HEK293 (cell line): Measurements from ENCODE around the gene DENND2C.

Source experiments
- CTCF ChIA-PET: fragments of 350-600 bp; formaldehyde crosslinking; extraction: SDS; loops from one replicate; lab custom pipeline; 2021; ENCODE audit warnings: antibody characterized with exemption; lab: Yijun Ruan, JAX
- POLR2A ChIA-PET: fragments of 300-600 bp; formaldehyde crosslinking; extraction: SDS; loops from one replicate; lab custom pipeline; 2020; ENCODE audit warnings: antibody characterized with exemption, inconsistent platforms; lab: Yijun Ruan, JAX
- H3K27ac ChIP-seq: fragments of 200-500 bp; sonication (Bioruptor generic); 2 replicates; pipeline ENCODE4 v1.5.1; 2014; ENCODE audit warnings: low read depth, low read length, control low read depth, inconsistent platforms; ENCODE audit errors: extremely low read depth
- H3K36me3 ChIP-seq, 2 experiments: fragments of 200-500 bp in 1 of 2; sonication (Bioruptor generic) in 1 of 2; 1 replicate in 1 of 2; 2 replicates in 1 of 2; pipeline ENCODE4 v1.5.1; 2014 to 2017; ENCODE audit warnings: inconsistent platforms in 2 of 2, low read length in 2 of 2; ENCODE audit not compliant: control insufficient read depth in 2 of 2, insufficient read depth in 1 of 2
- H3K4me1 ChIP-seq: fragments of 200-500 bp; sonication (Bioruptor generic); 2 replicates; pipeline ENCODE4 v1.5.1; 2014; ENCODE audit warnings: mild to moderate bottlenecking, low read length, inconsistent platforms; ENCODE audit not compliant: control insufficient read depth, insufficient read depth
- H3K4me3 ChIP-seq: 2 replicates; pipeline ENCODE4 v1.5.1; 2011; ENCODE audit warnings: low read depth, mild to moderate bottlenecking, control low read depth, low read length, moderate library complexity
- H3K9me3 ChIP-seq: fragments of 200-500 bp; sonication (Bioruptor generic); 2 replicates; pipeline ENCODE4 v1.5.1; 2014; ENCODE audit warnings: low read depth, low read length, inconsistent platforms; ENCODE audit not compliant: control insufficient read depth, insufficient read depth
- ATF2 ChIP-seq: fragments of 450-650 bp; formaldehyde crosslinking; IDR thresholded peaks from 2 replicates; pipeline ENCODE4 v1.5.1; 2016; ENCODE audit warnings: missing biosample characterization, missing genetic modification characterization, low read depth
- ELK4 ChIP-seq: IDR thresholded peaks from 2 replicates; pipeline ENCODE4 v1.6.1; 2011; ENCODE audit warnings: mild to moderate bottlenecking, low read depth, low read length, borderline replicate concordance
- KLF8 ChIP-seq: fragments of 450-650 bp; formaldehyde crosslinking; IDR thresholded peaks from 2 replicates; pipeline ENCODE4 v1.5.1; 2016; ENCODE audit warnings: missing biosample characterization, missing genetic modification characterization
- MZF1 ChIP-seq: fragments of 450-650 bp; formaldehyde crosslinking; IDR thresholded peaks from 2 replicates; pipeline ENCODE4 v1.5.1; 2017; ENCODE audit warnings: missing biosample characterization, missing genetic modification characterization, borderline replicate concordance
- SETDB1 ChIP-seq: IDR thresholded peaks from one replicate; pipeline ENCODE4 v1.6.1; 2017; ENCODE audit warnings: mild to moderate bottlenecking, low read length, moderate library complexity, mixed read lengths; ENCODE audit not compliant: insufficient read length
- ZBTB11 ChIP-seq: fragments of 450-650 bp; formaldehyde crosslinking; conservative IDR thresholded peaks from 2 replicates; pipeline ENCODE4 v1.5.1; 2016; ENCODE audit warnings: low read depth, missing biosample characterization, missing genetic modification characterization
- ZBTB49 ChIP-seq: fragments of 450-650 bp; formaldehyde crosslinking; IDR thresholded peaks from 2 replicates; pipeline ENCODE4 v1.5.1; 2016; ENCODE audit warnings: missing biosample characterization, missing genetic modification characterization, low read depth
- ZNF157 ChIP-seq: fragments of 450-650 bp; formaldehyde crosslinking; IDR thresholded peaks from 2 replicates; pipeline ENCODE4 v1.5.1; 2016; ENCODE audit warnings: missing biosample characterization, missing genetic modification characterization
- ZNF184 ChIP-seq: fragments of 450-650 bp; IDR thresholded peaks from 2 replicates; pipeline ENCODE4 v1.5.1; 2018; ENCODE audit warnings: missing biosample characterization, mild to moderate bottlenecking, missing genetic modification characterization
- ZNF324 ChIP-seq: fragments of 450-650 bp; formaldehyde crosslinking; IDR thresholded peaks from 2 replicates; pipeline ENCODE4 v1.5.1; 2016; ENCODE audit warnings: missing biosample characterization, missing genetic modification characterization
- ZNF404 ChIP-seq: fragments of 450-650 bp; formaldehyde crosslinking; IDR thresholded peaks from 2 replicates; pipeline ENCODE4 v1.5.1; 2017; ENCODE audit warnings: missing biosample characterization, missing genetic modification characterization
- ZNF544 ChIP-seq: fragments of 450-650 bp; formaldehyde crosslinking; IDR thresholded peaks from 2 replicates; pipeline ENCODE4 v1.5.0; 2017; ENCODE audit warnings: missing biosample characterization, missing genetic modification characterization
- ZNF629 ChIP-seq: fragments of 450-650 bp; formaldehyde crosslinking; IDR thresholded peaks from 2 replicates; pipeline ENCODE4 v1.5.1; 2017; ENCODE audit warnings: missing biosample characterization, missing genetic modification characterization
- ZNF664 ChIP-seq: fragments of 450-650 bp; formaldehyde crosslinking; IDR thresholded peaks from 2 replicates; pipeline ENCODE4 v1.5.1; 2016; ENCODE audit warnings: missing biosample characterization, missing genetic modification characterization
- ZXDB ChIP-seq: fragments of 450-650 bp; formaldehyde crosslinking; IDR thresholded peaks from 2 replicates; pipeline ENCODE4 v1.5.1; 2016; ENCODE audit warnings: missing biosample characterization, missing genetic modification characterization

Gene DENND2C

GRCh38 chr1:114545796-114546195 lies 124.1 kb downstream of the DENND2C start (continued):
- no peak for TF ChIP-seq ZNF404 (tag by site-specific recombination)

- POLR2A ChIA-PET: no interaction called here
- H3K36me3 ChIP-seq: no peaks in the 10 kb centered on the region
- CTCF ChIA-PET: no interaction called here
Observed at GRCh38 chr1:114545315-114545714, 124.5 kb downstream of the DENND2C start.

More at GRCh38 chr1:114545315-114545714, 124.5 kb downstream of the DENND2C start:
- TF ChIP-seq ZBTB49 (tag by site-specific recombination): no peak
- no peak for TF ChIP-seq ELK4
- no peak for TF ChIP-seq ZNF629 (tag by site-specific recombination)
- no peak for TF ChIP-seq ATF2
- no peak for TF ChIP-seq KLF8 (tag by site-specific recombination)
- no peak for TF ChIP-seq SETDB1
- no peak for TF ChIP-seq MZF1
- TF ChIP-seq ZNF544 (tag by site-specific recombination): no peak
- TF ChIP-seq ZXDB (tag by site-specific recombination): no peak
- TF ChIP-seq ZNF184: no peak
- no peak for TF ChIP-seq ZNF157
- TF ChIP-seq ZBTB11 (tag by site-specific recombination): no peak
- TF ChIP-seq ZNF324 (tag by site-specific recombination): no peak
- no peak for TF ChIP-seq ZNF664 (tag by site-specific recombination)
- Histone ChIP-seq H3K27ac (no peak overlapping the region), H3K9me3 (no peaks in the 10 kb centered on the region), H3K4me1 (no peaks in the 10 kb centered on the region), H3K4me3 (no peak overlapping the region)
